Brain microvascular endothelial cell (primary cell): ENCODE measurements around the gene TASOR2.

Experiments used
- DNase-seq: peaks from one replicate; pipeline ENCODE4 v3.0.0-alpha.2; 2020
- H3K27ac ChIP-seq: fragments of 250-450 bp; sonication (Bioruptor Pico); 2 replicates; pipeline ENCODE4 v1.5.1; 2020; ENCODE audit warnings: mild to moderate bottlenecking, moderate library complexity
- H3K27me3 ChIP-seq: fragments of 250-450 bp; sonication (Bioruptor Pico); replicated peaks from 2 replicates; pipeline ENCODE4 v1.5.1; 2020; ENCODE audit warnings: mild to moderate bottlenecking
- H3K36me3 ChIP-seq: fragments of 250-450 bp; sonication (Bioruptor Pico); replicated peaks from 2 replicates; pipeline ENCODE4 v1.5.1; 2020; ENCODE audit warnings: mild to moderate bottlenecking
- H3K4me3 ChIP-seq: 2 replicates; pipeline ENCODE4 v1.5.1; 2011; ENCODE audit warnings: low read depth, mild to moderate bottlenecking, control low read depth, low read length, moderate library complexity
- in situ Hi-C: cut with HindIII; loops from 2 replicates; pipeline ENCODE4 v1.10.0; 2017; ENCODE audit warnings: low sequenced_read_pairs, low pct_ligation_motif_present
- TF ChIP-seq, protein P1 (sequence below): IDR thresholded peaks from 2 replicates; pipeline ENCODE4 v1.5.1; 2011; ENCODE audit warnings: low read depth, mild to moderate bottlenecking, moderate library complexity, low read length, control low read depth, inconsistent platforms; ENCODE audit errors: missing control alignments

TASOR2 gene

DNA sequence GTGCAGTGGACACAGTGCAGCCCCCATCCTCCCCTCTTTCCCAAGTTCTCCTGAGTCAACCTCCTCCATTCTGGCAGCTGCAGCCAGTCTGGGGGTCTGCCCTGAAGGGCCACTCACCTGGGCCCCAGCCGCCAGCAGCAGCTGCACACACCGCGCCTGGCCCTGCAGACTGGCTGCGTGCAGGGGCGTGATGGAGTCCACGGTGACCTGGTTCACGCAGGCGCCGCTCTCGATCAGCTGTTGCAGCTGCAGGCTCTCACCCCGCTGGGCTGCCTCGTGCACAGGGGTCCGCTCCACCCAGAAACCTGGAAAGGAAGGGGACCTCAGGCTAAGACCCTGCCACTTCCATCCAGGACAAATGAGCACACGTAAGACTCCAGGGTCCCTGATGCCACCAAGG, 31.9 kb upstream of the TASOR2 start:
- H3K27ac ChIP-seq: no peak overlapping the region

DNA sequence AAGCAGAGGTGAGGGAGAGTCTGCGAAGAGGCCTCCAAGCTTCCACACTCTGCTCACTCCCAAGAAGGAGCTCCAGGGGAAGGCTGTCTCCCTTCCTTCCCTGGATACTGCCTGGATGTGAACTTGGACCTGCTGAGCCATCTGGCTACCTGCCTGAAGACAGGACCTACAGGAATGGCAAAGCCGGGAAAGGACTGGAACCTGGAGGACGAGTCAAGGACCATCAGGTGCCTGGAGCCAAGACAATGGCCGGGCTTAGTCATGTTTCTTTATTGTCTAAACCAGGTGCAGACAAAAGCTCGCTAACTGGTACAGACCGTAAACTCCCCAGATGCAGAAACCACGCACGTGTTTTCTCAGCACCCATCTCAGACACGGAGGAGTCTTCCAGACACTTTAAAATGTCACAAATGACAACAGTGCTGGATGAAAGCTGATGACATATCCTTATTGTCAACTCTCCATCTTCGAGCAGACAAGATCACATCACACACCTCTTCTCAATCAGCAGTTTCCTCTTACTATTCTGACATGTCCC, 30.4 kb upstream of the TASOR2 start:
- Histone ChIP-seq H3K36me3 (no peaks in the 10 kb centered on the region), H3K4me3 (no peak overlapping the region), H3K27ac (no peak overlapping the region), H3K27me3 (no peaks in the 10 kb centered on the region)
- in situ Hi-C loops: no loop called here
- TF ChIP-seq, protein P1, sequence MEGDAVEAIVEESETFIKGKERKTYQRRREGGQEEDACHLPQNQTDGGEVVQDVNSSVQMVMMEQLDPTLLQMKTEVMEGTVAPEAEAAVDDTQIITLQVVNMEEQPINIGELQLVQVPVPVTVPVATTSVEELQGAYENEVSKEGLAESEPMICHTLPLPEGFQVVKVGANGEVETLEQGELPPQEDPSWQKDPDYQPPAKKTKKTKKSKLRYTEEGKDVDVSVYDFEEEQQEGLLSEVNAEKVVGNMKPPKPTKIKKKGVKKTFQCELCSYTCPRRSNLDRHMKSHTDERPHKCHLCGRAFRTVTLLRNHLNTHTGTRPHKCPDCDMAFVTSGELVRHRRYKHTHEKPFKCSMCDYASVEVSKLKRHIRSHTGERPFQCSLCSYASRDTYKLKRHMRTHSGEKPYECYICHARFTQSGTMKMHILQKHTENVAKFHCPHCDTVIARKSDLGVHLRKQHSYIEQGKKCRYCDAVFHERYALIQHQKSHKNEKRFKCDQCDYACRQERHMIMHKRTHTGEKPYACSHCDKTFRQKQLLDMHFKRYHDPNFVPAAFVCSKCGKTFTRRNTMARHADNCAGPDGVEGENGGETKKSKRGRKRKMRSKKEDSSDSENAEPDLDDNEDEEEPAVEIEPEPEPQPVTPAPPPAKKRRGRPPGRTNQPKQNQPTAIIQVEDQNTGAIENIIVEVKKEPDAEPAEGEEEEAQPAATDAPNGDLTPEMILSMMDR: no peak
- no peak for DNase-seq

More for the DNA sequence above, 31.9 kb upstream of the TASOR2 start:
- no peaks in the 10 kb centered on the region for H3K27me3 ChIP-seq
- TF ChIP-seq, protein P1: no peak
- in situ Hi-C loops: no loop called here
- no peak for DNase-seq
- no peaks in the 10 kb centered on the region for H3K36me3 ChIP-seq
- no peak overlapping the region for H3K4me3 ChIP-seq

DNA sequence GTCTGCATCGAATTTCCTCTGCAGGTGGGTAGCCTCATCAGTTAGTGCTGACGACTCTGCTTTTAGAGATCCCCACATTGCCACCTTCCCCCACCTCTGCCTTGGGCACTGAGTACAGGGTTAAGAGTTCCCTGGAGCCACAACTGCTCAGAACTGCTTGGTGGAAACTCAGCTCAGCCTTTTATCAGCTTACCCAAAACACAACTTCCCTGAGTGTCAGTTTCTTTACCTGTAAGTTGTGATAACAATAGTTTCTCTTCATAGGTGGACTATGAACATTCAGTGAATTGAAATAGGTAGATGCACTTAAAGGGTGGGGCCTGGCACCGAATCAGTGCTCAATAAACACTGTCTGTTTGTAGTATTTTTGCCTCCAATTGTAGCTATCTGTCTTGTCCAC, 29.5 kb upstream of the TASOR2 start:
- no peak overlapping the region for H3K27ac ChIP-seq
- no peak overlapping the region for H3K4me3 ChIP-seq
- H3K27me3 ChIP-seq: no peaks in the 10 kb centered on the region
- in situ Hi-C loops: no loop called here
- no peak for DNase-seq
- TF ChIP-seq, protein P1: no peak
- no peaks in the 10 kb centered on the region for H3K36me3 ChIP-seq

DNA sequence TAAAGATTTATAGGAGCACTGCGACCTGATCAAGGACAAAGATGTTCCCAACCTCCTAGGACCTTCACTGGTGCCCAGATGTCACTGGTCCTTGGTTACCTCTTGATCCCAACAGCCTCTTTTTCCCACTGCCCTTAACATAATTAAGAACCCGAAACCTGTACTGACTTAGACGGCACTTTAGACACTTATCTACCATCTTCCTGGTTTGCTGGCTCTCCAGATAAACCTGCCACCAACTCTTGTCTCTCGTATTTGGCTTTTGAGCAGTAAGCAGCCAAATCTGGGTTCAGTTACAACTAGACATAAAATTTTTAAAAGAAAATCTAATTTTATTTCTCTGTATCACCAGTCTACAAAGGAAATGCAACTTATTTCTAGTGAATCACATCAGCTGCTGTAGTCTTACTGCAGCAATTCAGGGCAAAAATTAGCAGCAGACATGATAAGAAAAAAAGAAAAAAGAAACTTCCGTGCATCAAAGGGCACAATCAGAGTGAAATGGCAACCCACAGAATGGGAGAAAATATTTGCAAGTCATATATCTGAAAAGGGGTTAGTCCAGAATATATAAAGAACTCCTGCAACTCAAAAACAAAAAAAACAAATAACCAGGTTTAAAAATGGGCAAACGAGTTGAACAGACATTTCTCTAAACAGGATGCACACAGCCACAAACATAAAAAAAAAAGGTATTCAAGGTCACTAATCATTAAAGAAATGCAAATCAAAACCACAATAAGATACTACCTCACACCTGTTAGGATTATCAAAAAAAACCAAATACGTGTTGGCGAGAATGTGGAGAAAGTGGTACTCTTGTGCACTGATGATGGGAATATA, 27.7 kb upstream of the TASOR2 start:
- DNase-seq: no peak
- no peaks in the 10 kb centered on the region for H3K27me3 ChIP-seq
- TF ChIP-seq, protein P1: no peak
- H3K27ac ChIP-seq: no peak overlapping the region
- H3K4me3 ChIP-seq: no peak overlapping the region
- in situ Hi-C loops: no loop called here
- H3K36me3 ChIP-seq: no peaks in the 10 kb centered on the region

DNA sequence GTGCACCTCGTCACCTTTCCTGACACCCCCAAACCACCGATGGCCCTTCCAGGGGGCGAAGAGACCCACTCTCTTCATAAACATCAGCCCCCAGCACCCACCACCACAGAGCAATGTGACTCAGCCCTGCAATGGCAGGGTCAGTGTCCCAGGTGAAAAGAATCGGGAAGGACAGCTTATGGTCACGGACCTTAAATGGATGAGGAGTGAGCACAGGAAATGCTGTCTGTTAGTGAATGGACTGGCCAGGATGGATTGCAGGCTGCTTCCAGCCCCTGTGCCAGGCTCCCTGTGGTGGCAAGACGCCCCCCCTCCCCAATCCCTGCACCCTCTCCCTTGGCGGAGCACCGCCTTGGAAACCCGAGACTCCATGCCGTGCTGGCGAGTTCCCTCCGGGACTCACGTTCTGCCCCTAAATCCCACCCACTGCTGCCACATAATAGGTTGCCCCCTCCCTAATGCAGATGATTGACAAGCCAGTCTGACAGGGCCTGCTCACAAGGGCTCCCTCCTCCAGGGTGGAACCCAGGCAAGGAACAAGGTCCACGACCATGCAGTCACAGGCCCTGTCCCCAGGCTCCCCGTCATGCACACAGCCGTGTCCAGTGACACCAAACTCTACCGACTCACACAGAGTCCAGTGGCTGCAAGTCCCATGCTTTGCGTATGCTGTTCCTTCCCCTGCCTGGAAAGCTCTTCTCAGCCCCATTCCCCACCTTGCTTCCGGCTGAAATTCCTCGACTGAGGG, 25.6 kb upstream of the TASOR2 start:
- Histone ChIP-seq H3K27me3 (no peaks in the 10 kb centered on the region), H3K4me3 (no peak overlapping the region), H3K27ac (no peak overlapping the region), H3K36me3 (no peaks in the 10 kb centered on the region)
- TF ChIP-seq, protein P1: no peak
- in situ Hi-C loops: no loop called here
- no peak for DNase-seq
